ENCODE results near the gene CCT6B.
A peak's percentile ranks its signal among the peaks of the same experiment; 100 is the strongest.
"Not testable (repeated sequence)": the region's sequence is repeated elsewhere in the genome, so short reads cannot be mapped to it uniquely, and the experiment has no call there.

Gene CCT6B

DNA sequence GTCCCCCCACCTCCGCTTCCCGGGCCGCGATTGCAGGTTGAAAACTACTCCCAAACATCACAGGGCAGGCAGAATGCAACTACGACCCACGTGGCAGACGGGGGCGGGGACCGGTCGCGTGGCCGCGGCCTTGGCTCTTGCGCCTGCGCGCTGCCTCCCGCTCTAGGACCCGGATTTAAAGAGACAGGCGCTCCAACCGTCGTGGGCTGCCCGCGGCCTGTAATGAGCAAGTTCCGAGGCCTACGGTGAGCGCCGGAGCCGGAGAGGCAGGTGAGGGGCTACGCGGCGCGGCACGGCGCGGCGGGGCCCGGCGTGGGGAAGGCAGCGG lies 19.1 kb upstream of the CCT6B start, which contains the start of gene LIG3:
TSS of gene LIG3 (plus strand) at position 160 of the 328 bp plus-strand sequence. CDS start 2,494 bp downstream, outside the sequence.
- peak; percentile 96 for DNase-seq

DNA sequence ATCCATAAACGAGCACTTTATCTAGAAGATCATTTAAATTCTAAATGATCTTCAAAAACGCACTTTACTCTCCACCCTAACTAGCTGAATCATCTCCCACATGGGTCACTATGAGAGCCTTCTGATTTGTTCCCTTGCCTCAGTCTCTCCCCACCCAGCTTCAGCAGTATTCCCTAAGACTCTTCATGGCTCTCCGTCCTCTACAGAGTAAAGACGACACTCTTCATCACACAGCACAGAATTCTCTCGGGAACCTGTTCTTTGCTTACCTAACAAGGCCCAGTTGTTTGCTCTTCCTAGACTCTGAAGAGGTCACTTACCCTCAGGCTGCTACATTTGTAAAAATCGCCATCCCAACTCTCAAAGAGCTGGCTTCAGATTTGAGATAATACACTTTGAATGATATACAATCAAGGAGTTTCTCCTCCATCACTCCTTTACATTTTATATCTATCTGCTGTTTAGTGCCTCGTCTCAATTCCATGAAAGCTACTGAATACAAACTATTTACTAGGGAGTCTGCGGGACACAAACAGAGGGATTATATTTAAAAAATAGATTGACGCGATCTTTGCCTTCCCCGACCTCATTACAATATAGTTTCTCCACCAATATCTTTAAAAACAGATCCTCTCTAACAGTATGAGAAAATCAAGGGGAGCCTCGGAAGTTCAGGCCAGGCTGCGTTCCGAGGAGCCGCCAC lies 18.5 kb upstream of the CCT6B start:
- DNase-seq, result peak; percentile 4

DNA sequence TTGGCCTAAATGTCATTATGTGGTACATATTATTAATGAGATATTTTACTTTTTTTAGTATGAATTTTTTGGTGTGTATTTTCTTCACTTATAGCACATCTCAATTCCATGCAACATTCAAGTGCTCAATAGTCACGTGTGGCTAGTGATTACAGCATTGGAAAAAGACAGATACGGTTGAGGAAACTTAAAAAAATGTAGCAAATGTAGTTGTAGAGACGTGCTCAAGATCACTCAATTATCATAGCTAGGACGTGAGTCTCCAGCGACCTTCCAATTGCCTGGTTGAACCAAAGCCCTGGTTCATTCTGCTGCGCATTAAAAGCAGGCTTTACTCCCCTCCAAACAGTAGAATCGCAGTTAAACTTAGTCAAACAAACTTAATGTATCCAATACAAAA lies 17.9 kb upstream of the CCT6B start:
- DNase-seq, result no peak

DNA sequence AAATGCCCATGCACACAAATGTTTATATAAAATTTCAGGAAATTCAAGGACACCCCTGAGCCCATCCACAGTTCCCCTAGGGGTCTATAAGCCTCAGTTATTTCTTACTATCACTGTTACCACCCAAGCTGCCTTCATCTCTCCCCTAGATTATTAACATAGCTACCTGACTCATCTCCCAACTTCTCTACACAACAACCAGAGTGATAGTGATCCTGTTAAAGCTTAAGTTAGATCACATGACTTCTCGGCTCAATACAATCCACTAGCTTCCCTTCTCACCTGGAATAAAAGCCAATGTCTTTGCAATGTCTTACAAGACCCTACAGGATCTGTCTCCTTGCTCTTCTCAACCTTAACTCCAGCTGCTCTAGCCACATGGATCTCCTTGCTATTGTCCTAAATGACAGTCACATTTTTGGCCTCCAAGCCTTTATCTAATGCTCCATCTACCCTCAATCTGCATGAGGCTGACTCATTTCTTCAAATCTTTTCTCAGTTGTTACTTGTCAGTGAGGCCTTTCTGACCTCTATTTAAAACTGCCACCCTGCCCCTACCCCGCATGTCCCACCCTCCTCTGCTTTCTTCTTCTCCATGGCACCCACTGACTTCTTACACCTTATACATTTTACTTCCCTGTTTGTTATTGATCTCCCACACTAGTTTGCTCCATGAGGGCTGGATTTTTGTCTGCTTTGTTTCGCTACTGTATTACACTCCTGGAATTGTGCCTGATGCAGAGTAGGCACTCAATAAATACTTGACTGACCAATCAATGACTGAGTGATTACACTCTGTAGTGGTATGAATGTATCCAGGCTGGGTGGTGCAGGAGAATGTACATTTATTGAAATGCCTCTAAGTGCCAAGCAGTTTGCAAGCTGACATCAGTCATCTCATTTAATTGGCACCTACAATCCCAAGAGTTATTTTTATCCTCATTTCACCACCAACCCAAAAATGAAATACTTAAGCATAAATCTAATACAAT lies 13.8 kb upstream of the CCT6B start:
- no peak for DNase-seq

DNA sequence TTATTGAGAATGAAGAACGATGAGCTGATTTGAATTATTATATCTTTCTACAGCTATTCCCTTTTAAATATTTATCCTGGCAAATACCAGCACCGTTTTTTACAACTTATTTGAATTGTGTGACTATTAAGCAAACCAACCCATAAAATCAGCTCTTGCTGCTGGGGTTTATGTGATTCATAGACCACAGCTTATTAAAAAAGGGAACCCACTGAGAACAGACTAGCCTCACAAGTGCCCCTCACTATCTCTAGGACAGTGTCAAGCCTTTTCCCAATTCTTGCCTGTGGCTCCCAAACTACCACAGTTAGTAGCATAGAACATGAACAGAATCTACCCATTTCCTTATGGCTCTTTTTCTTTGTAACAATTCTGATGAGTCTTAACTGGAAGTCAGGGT lies 12.9 kb upstream of the CCT6B start:
- DNase-seq, result no peak

DNA sequence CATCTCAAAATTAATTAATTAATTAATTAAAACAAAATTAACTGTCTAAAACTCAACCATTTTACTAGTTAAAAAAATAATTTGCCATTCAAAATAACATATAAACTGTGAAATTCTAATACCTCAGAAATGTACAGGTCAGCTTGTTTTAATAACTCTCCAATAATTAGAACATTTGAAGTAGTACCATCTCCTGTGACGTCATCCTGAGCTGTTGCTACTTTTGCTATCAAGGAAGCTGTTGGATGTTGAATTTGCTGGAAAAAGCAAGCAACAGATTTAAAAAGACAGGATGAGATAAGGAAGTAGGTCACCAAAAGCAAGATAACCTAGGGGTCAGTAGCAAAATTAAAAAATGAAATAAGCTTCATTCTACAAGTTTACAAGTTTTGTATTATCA lies 2.8 kb downstream of the CCT6B start:
- no peak for DNase-seq

DNA sequence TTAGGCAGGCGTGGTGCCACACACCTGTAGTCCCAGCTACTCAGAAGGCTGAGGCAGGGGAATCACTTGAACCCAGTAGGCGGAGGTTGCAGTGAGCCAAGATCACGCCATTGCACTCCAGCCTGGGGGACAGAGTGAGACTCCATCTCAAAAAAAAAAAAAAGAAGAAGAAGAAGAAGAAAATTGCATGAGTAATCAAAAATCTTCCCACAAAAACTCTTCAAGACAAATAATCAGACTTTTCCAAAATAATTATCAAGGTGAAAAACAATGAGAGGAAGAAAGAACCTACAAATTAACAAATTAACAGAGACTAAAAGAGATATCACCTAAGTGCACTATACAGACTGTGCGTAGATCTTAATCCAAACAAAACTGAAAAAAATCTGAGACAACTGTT lies 10.5 kb downstream of the CCT6B start:
- DNase-seq, result not testable (repeated sequence)

DNA sequence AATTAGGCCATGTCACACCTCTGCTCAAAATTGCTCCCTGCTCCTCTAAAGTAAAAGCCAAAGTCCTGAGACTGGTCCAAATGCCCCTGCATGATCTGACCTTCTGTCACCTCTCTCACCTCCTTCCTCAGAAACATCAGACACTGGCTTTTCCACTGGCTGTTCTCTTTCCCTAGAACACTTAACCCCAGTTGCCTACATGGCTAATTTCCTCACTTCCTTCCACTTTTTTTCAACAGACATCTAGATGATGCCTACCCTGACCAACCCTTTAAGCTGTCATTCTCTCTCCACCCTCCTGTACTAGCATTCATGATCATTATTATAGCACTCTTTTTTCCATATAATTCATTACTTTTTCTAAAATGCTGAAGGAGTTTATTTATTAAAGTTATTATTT lies 31.0 kb downstream of the CCT6B start:
- DNase-seq, result no peak

DNA sequence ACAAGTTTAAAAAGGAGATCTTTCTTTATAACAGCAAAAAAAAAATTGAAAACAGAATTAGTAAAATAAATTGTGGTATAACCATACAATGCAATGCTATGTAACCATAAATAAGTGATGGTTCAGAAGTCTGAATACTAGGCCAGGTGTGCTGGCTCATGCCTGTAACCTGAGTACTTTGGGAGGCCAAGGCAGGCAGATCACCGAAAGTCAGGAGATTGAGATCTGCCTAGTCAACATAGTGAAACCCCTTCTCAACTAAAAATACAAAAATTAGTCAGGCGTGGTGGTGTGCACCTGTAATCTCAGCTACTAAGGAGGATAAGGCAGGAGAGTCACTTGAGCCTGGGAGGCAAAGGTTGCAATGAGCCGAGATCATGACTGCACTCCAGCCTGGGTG lies 34.6 kb downstream of the CCT6B start:
- DNase-seq, result peak; percentile 59

DNA sequence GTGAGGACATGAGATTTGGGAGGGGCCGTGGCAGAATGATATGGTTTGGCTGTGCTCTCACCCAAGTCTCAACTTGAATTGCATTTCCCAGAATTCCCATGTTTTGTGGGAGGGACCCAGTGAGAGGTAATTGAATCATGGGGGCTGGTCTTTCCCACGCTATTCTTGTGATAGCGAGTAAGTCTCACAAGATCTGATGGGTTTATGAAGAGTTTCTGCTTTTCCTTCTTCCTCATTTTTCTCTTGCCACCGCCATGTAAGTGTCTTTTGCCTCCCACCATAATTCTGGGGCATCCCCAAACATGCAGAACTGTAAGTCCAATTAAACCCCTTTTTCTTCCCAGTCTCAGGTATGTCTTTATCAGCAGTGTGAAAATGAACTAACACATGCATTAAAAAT lies 40.6 kb downstream of the CCT6B start:
- DNase-seq, result no peak

DNA sequence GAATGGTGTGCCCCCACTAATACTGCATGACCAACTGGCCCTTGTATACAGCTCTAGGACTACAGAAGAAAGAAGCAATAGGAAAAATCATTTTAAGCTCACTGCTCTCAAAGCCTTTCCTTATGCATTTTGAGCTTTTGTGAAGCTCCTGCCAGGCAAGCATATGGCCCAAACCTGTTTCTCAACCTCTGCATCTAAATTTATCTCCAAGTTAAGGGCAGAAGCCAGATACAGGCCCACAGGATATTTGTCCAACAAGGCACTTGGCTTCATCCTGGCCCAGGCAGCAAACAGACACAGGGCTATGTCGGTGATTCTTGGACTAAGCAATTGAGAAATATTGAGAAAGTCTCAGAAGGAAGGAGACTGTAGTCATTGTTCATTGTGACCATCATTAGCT lies 43.9 kb downstream of the CCT6B start:
- no peak for DNase-seq

DNA sequence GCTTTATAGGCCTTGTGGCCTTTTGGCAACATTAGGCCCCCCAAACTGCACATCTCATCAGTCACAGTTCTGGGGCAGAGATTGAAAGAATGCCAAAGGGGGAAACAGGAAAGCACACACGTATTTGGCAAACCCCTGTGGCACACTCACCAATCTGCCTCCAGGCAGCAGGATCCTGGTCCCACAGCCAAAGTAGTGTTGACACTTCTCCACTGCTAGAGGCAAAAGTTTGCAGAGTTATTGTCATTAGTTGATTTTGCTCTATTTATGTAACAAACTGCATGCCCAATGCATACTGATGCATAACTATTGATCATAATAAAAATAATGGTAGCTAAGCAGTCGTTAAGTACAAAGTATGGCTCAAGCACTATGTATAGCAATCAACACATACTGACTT lies 45.1 kb downstream of the CCT6B start:
- DNase-seq, result no peak

DNA sequence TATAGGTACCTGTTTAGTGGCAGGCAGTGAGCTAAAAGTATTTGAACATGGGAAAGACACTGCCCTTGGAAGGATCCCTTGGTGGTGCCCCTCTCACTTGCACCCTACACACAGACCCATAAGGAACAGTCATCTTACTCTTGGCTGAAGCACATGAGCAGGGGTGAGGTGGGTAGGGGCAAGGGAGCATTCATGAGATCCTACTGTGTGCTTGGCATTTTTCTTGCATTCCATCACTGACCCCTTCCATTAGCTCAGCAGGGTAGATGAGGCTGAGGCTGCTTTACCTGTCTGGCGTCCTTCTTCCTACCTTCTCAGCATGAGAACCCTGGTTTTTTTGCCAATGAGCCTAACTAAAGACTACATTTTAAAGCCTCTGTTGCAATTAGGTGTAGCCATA lies 48.3 kb downstream of the CCT6B start:
- DNase-seq, result no peak

DNA sequence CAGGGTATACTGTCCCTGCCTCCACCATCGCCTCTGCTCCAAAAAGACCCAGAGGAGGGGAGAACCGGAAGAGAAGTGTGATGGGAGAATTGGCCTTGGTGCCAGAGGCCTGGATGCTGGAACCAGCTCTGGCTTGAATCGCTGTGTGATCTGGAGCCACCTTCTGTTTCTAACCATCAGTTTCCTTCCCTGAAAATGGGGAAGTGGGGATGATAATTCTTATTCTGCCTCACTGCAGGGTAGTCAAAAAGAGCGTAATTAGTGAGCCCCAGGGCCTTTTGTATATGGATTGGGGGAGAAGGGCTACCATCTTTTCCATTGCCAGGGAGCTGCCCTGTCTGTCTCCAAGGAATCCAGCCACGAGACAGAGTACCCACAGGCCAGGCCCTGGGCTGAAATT lies 52.2 kb downstream of the CCT6B start:
- DNase-seq, result no peak

DNA sequence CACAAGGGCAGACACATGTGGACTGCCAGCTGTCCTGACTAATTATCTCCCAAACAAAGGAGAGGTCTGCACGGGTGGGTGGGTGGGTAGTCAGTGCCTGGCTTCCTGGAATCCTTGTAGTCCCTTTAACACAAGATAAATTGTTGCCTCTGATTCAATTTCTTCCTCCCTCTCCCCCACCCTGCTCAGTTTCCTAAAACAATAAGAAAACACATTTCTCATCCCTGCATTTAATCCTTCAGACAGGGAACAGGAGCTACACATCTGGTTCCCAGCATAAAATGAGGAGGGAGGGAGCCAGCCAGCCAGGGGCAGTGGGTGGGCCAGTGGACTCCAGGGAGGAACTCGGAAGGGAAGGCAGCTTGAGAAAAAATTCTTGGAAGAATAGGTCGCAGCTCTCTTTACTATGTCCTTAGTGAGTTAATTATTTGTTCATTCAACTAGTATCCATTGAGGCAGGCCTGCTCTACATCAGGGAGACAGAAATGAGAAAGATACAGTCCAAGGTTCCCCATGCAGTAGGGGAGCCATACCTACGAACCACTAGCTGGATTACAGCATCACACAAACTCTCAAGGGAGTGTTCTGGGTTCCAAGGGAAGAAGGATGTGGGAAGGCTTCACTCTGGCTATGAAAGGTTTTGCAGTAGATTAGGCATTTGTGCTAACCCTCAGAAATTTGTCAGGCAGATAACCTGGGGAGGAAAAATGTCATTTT lies 58.3 kb downstream of the CCT6B start:
- DNase-seq, result no peak

DNA sequence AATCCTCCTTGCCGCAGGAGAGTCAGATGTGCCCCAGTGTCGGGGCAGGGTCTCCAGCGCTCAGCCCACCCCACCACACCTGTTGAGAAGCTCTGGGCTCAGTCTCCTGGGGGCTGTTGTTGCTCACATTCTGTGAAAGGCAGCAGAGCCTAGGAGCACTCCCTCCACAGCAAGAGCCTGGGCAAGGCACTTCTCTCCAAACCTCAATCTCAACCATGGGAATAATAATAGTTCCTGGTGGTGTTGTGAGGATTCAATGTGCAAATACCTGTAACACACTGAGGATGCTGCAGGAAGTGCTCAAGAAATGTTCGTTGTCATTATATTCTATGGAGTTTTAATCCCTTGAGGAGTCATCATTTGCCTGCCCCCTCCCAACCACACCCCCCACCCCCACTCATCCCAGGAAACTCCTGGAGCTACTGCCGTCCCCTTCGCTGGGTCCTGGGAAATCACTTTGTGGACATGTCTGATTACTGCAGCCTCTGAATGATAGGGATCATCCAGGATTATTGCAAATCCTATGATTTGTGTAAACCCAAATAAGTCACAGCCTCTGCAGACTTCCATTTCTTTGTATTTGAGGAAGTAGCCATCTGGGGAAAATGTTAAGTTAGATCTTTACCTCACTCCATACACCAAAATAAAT lies 61.5 kb downstream of the CCT6B start:
- DNase-seq, result no peak

DNA sequence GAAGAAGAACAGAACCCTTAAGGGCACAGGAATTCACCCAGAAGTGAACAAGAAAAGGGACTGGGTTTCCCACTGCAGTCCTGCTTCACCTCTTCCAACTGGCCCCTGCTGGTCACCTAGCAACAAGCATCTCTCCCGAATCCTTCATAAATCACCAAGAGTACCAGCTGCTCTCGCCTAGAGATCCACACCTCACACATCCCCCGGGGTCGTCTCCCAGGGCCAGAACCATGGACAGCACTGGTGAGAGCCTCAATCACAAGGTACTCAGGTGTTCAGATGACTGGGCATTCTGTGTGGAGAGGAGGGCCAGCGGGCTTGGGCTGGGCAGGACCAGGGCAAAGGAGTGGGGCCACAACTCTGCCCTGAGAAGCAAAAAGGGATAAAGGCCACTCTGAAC lies 65.9 kb downstream of the CCT6B start:
- no peak for DNase-seq

DNA sequence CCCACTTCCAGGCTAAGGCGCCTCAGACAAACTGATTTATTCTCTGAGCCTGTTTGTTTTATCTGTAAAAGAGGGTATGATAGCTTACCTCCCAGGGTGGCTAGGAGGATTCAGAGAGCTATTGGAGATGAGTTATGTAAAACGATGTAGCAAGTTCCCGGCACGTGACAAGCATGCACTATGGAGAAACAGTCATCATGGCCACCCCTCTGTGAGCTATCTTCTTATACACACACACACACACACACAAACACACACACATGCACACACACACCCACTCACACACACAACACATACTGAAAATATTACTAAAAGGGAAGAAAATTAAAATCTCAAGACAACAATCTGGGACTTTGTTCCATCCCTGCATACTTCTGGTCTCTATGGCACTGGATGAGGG lies 66.3 kb downstream of the CCT6B start:
- no peak for DNase-seq

DNA sequence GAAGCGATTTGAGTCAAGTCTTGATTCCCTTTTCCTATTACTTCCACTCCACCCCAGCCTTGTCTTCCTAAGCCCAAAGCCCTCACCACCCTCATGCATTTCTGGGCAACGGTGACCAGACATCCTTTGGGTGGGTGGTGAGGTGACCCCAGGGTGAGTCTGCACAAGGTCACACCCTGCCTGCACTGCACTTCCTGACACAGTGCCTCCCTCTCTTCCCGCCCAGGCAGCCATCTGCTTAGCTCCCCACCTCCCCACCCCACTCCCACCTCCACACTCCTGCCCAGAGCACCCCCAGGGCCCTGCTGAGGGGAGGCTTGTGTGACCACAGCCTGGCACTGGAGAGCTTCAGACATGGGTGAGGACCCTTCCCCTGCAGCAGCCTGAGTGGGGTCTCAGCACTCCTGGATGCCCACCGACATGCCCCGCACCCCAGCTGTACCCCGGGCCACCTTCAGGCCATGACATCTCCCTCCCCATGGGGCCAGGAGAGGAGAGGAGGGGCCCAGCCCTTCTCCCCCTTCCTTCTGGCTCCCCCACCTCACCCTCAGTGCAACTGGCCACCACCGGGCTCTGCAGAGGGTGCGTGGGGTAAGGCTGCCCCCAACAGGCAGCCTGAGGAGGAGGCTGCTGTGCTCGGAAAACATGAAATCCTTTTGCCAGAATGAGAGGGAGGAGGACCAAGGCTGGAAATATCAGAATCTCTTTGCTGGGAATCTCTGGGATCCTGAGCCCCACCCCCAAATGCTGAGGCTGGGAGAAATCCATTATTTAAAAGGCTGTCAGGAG lies 68.6 kb downstream of the CCT6B start:
- DNase-seq, result peak; percentile 53

DNA sequence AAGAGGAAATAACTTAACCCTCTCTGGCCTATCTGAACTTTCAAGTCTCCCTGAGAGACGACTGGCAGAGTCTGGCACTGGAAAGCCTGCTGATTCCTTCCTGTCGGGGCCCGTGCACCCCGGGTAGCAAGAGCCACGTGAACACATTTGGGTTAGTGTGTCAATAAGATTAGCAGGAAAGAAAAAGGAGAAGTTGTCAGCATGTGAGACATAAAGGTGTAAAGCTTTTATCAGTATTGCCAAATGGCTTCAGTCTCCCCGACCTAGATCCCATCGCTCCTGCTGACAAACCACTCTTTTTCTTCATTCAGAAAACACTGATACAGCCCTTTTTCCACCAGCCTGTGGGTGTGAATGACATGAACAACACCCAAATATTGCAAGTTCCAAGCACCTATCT lies 74.4 kb downstream of the CCT6B start:
- peak; percentile 61 for DNase-seq

DNA sequence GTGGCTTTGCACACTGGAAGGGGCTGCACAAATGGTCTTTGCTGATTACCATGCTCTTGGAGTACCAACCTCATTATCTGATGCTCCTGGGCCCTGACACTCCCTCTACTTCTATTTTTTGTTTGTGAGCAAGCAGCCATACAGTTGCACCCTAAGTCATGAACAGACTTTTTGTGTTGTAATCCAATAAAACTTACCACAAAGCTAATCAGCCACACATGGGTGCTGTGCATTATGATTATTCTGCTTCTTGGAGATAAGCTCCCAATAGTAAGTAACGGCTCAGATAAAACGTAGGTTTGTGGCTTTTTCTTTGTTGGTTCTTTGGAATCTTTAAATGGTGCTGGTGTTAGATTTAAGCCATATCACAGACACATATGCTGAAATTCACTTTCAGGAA lies 76.2 kb downstream of the CCT6B start:
- DNase-seq, result no peak

DNA sequence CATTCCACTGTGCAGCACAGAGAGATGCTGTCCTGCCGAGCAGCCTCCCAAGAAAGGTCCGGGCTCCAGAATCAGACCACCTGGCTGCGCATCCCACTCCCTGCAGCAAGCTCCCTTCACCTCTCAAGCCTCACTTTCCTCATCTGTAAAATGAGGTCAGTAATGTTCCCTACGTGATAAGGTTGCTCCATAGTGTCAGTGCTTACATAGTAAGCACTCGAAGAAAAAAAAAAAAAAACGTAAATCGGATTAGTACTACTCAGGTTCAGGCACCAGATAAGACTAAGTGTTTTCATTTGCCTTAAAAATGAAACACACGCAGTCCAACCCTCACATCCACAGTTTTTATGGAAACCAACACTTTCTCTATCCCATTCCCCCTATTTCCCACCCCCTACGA lies 76.7 kb downstream of the CCT6B start:
- DNase-seq, result no peak

Measured in RPMI8226 (cell line).